Measurements from ENCODE around the gene PYGO1. TPM values are rescaled to one million over a fixed set of nuclear protein-coding genes. Genes with fewer than 3 reads are reported as not detected.
"Not testable (repeated sequence)": the region's sequence is repeated elsewhere in the genome, so short reads cannot be mapped to it uniquely, and the experiment has no call there.

Gene PYGO1
- polyA plus RNA-seq, 1 experiment, result 10.7 TPM

DNA sequence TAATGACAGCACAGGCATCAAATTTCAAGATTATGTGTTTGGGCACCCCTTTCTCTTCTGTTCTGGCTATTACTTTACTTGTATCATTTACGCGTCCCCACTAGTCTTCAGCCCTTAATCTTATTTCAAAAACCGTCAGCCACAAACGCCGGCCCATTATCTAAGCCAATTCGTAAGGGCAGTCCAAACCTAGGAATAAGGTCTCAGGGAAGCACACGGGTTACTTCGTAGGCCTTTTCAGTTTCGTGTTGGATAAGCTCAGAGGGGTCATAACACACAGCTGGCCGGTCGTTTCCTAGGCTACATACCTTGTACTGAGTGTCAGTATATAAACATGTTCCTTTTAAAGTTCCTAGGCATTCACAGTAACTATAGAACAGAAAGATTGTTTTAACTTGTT is 75.0 kb downstream of the PYGO1 start:
- CTCF ChIA-PET, result interaction anchor here (0.6 kb wide), 1 partner anchor 115 kb away, joined by 5 read pairs; no protein-coding TSS in a partner anchor
- H3K27me3 ChIP-seq (ENCODE audit: control insufficient read depth, insufficient read depth, low read length), result no peaks in the 10 kb centered on the region
- DNase-seq (ENCODE audit: low read depth, low spot score), result no peak
- POLR2A ChIA-PET, result no interaction called here
- no peak overlapping the region for H3K4me3 ChIP-seq (ENCODE audit: low read depth, low read length)
- H3K27ac ChIP-seq (ENCODE audit: low read depth, low read length), result no peak overlapping the region
- H3K9me3 ChIP-seq (ENCODE audit: control insufficient read depth, insufficient read depth, low read length), result no peaks in the 10 kb centered on the region
- TF ChIP-seq, protein P1, sequence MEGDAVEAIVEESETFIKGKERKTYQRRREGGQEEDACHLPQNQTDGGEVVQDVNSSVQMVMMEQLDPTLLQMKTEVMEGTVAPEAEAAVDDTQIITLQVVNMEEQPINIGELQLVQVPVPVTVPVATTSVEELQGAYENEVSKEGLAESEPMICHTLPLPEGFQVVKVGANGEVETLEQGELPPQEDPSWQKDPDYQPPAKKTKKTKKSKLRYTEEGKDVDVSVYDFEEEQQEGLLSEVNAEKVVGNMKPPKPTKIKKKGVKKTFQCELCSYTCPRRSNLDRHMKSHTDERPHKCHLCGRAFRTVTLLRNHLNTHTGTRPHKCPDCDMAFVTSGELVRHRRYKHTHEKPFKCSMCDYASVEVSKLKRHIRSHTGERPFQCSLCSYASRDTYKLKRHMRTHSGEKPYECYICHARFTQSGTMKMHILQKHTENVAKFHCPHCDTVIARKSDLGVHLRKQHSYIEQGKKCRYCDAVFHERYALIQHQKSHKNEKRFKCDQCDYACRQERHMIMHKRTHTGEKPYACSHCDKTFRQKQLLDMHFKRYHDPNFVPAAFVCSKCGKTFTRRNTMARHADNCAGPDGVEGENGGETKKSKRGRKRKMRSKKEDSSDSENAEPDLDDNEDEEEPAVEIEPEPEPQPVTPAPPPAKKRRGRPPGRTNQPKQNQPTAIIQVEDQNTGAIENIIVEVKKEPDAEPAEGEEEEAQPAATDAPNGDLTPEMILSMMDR (IDR thresholded peaks at IDR 0.05; ENCODE audit: low read depth, low read length), result no peak

- DNase-seq (ENCODE audit: low read depth, low spot score), result no peak
- TF ChIP-seq, protein P1 (IDR thresholded peaks at IDR 0.05; ENCODE audit: low read depth, low read length), result no peak
- POLR2A ChIA-PET, result no interaction called here
These were observed 80.6 kb downstream of the PYGO1 start for GRCh38 chr15:55507567-55507966.

DNA sequence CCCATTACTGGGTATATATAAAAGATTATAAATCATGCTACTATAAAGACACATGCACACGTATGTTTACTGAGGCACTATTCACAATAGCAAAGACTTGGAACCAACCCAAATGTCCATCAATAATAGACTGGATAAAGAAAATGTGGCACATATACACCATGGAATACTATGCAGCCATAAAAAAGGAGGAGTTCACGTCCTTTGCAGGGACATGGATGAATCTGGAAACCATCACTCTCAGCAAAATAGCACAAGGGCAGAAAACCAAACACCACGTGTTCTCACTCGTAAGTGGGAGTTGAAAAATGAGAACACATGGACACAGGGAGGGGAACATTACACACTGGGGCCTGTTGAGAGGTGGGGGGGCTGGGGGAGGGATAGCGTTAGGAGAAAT is 82.7 kb downstream of the PYGO1 start:
- H3K4me3 ChIP-seq (ENCODE audit: low read depth, low read length); H3K9me3 ChIP-seq (ENCODE audit: control insufficient read depth, insufficient read depth, low read length); CTCF ChIA-PET; POLR2A ChIA-PET; DNase-seq (ENCODE audit: low read depth, low spot score); H3K27ac ChIP-seq (ENCODE audit: low read depth, low read length); H3K27me3 ChIP-seq (ENCODE audit: control insufficient read depth, insufficient read depth, low read length): not testable (repeated sequence)

More at GRCh38 chr15:55507567-55507966, 80.6 kb downstream of the PYGO1 start:
- Histone ChIP-seq H3K27me3 (ENCODE audit: control insufficient read depth, insufficient read depth, low read length) (no peaks in the 10 kb centered on the region), H3K4me3 (ENCODE audit: low read depth, low read length) (no peak overlapping the region), H3K27ac (ENCODE audit: low read depth, low read length) (no peak overlapping the region), H3K9me3 (ENCODE audit: control insufficient read depth, insufficient read depth, low read length) (no peaks in the 10 kb centered on the region)
- CTCF ChIA-PET, result interaction anchor here (0.6 kb wide), 1 partner anchor 67 kb away, joined by 4 read pairs; no protein-coding TSS in a partner anchor

DNA sequence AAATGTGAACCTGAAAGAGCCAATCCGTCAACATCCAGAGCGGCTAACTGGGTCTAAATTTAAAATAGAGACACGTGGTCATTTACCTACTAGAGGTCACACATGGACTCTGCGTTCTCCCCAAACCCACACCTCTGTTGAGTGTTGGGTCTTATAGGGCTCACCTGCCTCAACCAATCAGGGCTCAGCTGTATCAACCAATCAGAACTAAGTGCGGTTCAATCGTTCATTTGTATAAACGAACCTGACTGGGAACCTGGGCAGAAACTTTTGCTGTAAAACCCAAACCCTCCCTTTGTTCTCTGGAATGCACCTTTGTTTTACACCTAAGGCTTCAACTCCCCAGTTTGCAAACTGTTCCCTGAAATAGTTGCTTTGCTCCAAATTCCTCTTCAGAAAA is 89.0 kb downstream of the PYGO1 start:
- CTCF ChIA-PET, result interaction anchor here (0.7 to 1.1 kb wide), 2 partner anchors 16 to 28 kb away, joined by 4 to 6 read pairs; no protein-coding TSS in a partner anchor
- POLR2A ChIA-PET, result no interaction called here

DNA sequence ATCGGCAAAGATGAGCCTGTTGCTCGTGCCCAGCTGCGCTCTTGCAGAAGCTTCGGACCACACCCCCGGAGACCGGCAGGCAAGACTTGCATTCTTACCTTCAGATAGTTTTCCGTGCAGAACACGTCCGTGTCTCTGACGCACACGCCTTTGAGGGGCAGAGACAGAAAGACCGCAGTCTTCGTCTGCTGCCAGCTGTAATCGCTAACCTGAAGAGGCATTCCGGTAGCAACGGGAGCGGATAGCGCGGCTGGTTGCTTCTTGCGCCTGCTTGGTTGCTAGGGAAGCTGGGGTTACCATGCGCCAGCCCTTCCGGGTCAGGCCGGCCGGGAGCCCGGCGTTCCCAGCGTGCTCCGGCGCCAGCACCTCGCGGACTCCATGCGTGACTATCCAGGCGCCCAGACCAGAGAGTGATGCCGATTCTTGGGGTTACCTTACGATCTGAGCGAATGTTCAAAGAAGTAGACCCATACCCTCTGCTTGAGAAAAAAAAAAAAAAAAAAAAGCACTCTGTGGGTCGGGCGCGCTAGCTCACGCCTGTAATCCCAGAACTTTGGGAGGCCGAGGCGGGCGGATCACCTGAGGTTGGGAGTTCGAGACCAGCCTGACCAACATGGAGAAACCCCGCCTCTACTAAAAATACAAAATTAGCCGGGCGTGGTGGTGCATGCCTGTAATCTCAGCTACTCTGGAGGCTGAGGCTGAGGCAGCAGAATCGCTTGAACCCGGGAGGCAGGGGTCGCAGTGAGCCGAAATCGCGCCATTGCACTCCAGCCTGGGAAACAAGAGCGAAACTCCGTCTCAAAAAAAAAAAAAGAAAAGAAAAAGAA is 89.8 kb downstream of the PYGO1 start:
- ChIA-PET POLR2A (interaction anchor here (0.5 to 0.7 kb wide), 2 partner anchors 89 to 311 kb away, joined by 5 to 7 read pairs; no protein-coding TSS in a partner anchor), CTCF (interaction anchor here (0.7 to 1.0 kb wide), 3 partner anchors 17 to 28 kb away, joined by 4 to 6 read pairs (median 5); no protein-coding TSS in a partner anchor)
- not testable (repeated sequence) for H3K27ac ChIP-seq (ENCODE audit: low read depth, low read length); H3K27me3 ChIP-seq (ENCODE audit: control insufficient read depth, insufficient read depth, low read length); H3K9me3 ChIP-seq (ENCODE audit: control insufficient read depth, insufficient read depth, low read length)
- peak overlapping the region; percentile 86 for H3K4me3 ChIP-seq (ENCODE audit: low read depth, low read length)
- DNase-seq (ENCODE audit: low read depth, low spot score), result peak; percentile 67

More for the DNA sequence above, 89.0 kb downstream of the PYGO1 start:
- DNase-seq (ENCODE audit: low read depth, low spot score), result no peak
- Histone ChIP-seq H3K27ac (ENCODE audit: low read depth, low read length) (no peak overlapping the region), H3K27me3 (ENCODE audit: control insufficient read depth, insufficient read depth, low read length) (no peaks in the 10 kb centered on the region), H3K4me3 (ENCODE audit: low read depth, low read length) (no peak overlapping the region), H3K9me3 (ENCODE audit: control insufficient read depth, insufficient read depth, low read length) (no peaks in the 10 kb centered on the region)
- TF ChIP-seq, protein P1 (IDR thresholded peaks at IDR 0.05; ENCODE audit: low read depth, low read length), result no peak

GRCh38 chr15:55496716-55497115 is 91.4 kb downstream of the PYGO1 start:
- DNase-seq (ENCODE audit: low read depth, low spot score), result no peak
- ChIA-PET POLR2A (no interaction called here), CTCF (no interaction called here)
- Histone ChIP-seq H3K27me3 (ENCODE audit: control insufficient read depth, insufficient read depth, low read length) (no peaks in the 10 kb centered on the region), H3K4me3 (ENCODE audit: low read depth, low read length) (no peak overlapping the region), H3K9me3 (ENCODE audit: control insufficient read depth, insufficient read depth, low read length) (no peaks in the 10 kb centered on the region), H3K27ac (ENCODE audit: low read depth, low read length) (no peak overlapping the region)
- TF ChIP-seq, protein P1 (IDR thresholded peaks at IDR 0.05; ENCODE audit: low read depth, low read length), result no peak

Measured in AG04450 (cell line).